CD4-positive, alpha-beta memory T cell (primary cell): ENCODE results near the gene CEP192. TPM values are rescaled to one million over a fixed set of nuclear protein-coding genes. Genes with fewer than 3 reads are reported as not detected.
A peak's percentile ranks its signal among the peaks of the same experiment; 100 is the strongest.

Experiments used
- CTCF ChIA-PET: fragments of 350-600 bp; sonication (Branson Sonifier 250); formaldehyde crosslinking; loops from one replicate; lab custom pipeline; 2021; ENCODE audit warnings: inconsistent platforms; ENCODE audit not compliant: partially characterized antibody; lab: Charles Lee
- POLR2A ChIA-PET: fragments of 350-600 bp; sonication (Branson Sonifier 250); formaldehyde crosslinking; loops from one replicate; lab custom pipeline; 2021; ENCODE audit not compliant: partially characterized antibody; lab: Charles Lee
- DNase-seq, 5 donors: peaks; one replicate each; pipeline versions ENCODE4 v3.0.0 to v3.0.0-alpha.2; 2020 to 2022; ENCODE audit warnings: mixed read lengths in 1 of 5
- H3K27ac ChIP-seq: one replicate; pipeline ENCODE4 v1.7.0; 2013; ENCODE audit warnings: low read depth, low read length
- H3K27me3 ChIP-seq: 2 replicates; pipeline ENCODE4 v1.7.0; 2013; ENCODE audit warnings: mild to moderate bottlenecking, low read length, moderate library complexity; ENCODE audit not compliant: insufficient read depth
- H3K36me3 ChIP-seq: 2 replicates; pipeline ENCODE4 v1.7.0; 2013; ENCODE audit warnings: mild to moderate bottlenecking, low read length, moderate library complexity; ENCODE audit not compliant: insufficient read depth
- H3K4me1 ChIP-seq: 2 replicates; pipeline ENCODE4 v1.7.0; 2013; ENCODE audit warnings: mild to moderate bottlenecking, low read length, moderate library complexity; ENCODE audit not compliant: insufficient read depth
- H3K4me3 ChIP-seq, 2 donors: one replicate each; pipeline ENCODE4 v1.7.0; 2013; ENCODE audit warnings: low read length in 2 of 2, mild to moderate bottlenecking in 1 of 2
- H3K9me3 ChIP-seq, 2 donors: one replicate each; pipeline ENCODE4 v1.7.0; 2013; ENCODE audit warnings: low read length in 2 of 2, control low read depth in 1 of 2; ENCODE audit not compliant: control insufficient read depth in 1 of 2
- H3K27ac Mint-ChIP-seq, 7 donors: one replicate each; pipeline ENCODE4 v1.8.0; 2020 to 2021; ENCODE audit warnings: mixed read lengths in 7 of 7, mild to moderate bottlenecking in 6 of 7, inconsistent platforms in 3 of 7, moderate library complexity in 3 of 7
- H3K27me3 Mint-ChIP-seq, 2 donors: one replicate each; pipeline ENCODE4 v1.8.0; 2020 to 2021; ENCODE audit warnings: mixed read lengths in 2 of 2
- H3K36me3 Mint-ChIP-seq, 2 donors: one replicate each; pipeline ENCODE4 v1.8.0; 2020 to 2021; ENCODE audit warnings: mixed read lengths in 2 of 2, inconsistent platforms in 1 of 2, mild to moderate bottlenecking in 1 of 2
- H3K4me1 Mint-ChIP-seq, 4 donors: one replicate each; pipeline ENCODE4 v1.8.0; 2020 to 2021; ENCODE audit warnings: mixed read lengths in 4 of 4, mild to moderate bottlenecking in 1 of 4
- H3K4me3 Mint-ChIP-seq, 8 donors: one replicate each; pipeline ENCODE4 v1.8.0; 2020 to 2021; ENCODE audit warnings: mixed read lengths in 8 of 8, mild to moderate bottlenecking in 7 of 8, moderate library complexity in 6 of 8, inconsistent platforms in 3 of 8
- H3K9me3 Mint-ChIP-seq, 8 donors: one replicate each; pipeline ENCODE4 v1.8.0; 2020 to 2021; ENCODE audit warnings: mixed read lengths in 8 of 8, mild to moderate bottlenecking in 5 of 8, inconsistent platforms in 3 of 8, moderate library complexity in 1 of 8
- intact Hi-C: fragments of 100-400 bp; cut with micrococcal nuclease; formaldehyde crosslinking; loops from one replicate; pipeline ENCODE4 v1.15.1; 2023
- polyA plus RNA-seq, 2 donors: library from polyadenylated mRNA; unstranded; fragments of 300-500 nt; fragmentation: Illumina TruSeq; gene quantifications; one replicate each; pipeline ENCODE4 v1.2.3, GENCODE V29; 2021
- total RNA-seq, 2 experiments: library from RNA; stranded (reverse); gene quantifications; one replicate each; pipeline ENCODE4 v1.2.3, GENCODE V29; 2021

The CEP192 gene
- total and polyA plus RNA-seq, 4 experiments from 2014 or later: 3.3 to 45.5 (median 26.1) TPM

DNA sequence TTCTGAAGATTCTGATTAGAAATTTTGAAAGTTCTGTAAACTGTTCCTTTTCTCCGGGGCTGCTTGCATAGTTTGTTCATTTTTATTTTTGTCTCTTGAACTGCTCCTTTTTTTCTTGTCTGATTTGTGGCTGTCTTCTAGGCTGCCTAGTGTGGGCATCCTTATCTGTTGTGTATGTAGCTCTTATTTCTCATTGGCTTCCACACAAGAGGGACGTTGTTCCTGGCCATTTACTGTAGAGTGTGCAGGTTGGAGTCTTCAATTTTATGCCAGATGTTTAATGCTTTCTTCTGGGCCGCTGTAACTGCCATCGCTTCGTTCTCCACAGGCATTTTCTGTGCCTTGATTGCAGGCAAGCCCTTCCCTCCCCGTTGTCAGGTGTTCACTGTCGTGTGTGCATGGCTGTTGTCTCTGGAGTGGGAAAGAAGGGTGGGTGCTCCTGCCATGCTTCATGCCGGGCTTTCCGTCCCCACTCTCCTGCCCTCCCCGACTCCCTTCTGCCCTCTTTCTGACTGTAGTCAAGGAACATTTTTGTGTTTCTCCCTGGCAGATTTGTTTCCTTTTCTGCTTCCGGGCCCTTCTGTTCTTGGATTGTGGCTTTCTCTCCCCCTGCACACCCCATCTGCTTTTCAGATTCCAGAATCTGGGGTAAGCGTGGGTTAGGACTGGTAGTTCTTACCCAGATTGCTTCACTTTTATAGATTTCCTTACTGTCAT lies 15.5 kb downstream of the CEP192 start:
- no peak for DNase-seq
- Mint-ChIP-seq H3K36me3 (peaks cover 15 to 39% of the 10 kb centered on the region in 2 donors), H3K9me3 (no peaks in the 10 kb centered on the region), H3K4me1 (peaks cover 6 to 13% (median 8%) of the 10 kb centered on the region in 4 donors), H3K27ac (peak overlapping the region in 5 of 7 donors; percentile 38 to 69 (median 52)), H3K27me3 (no peaks in the 10 kb centered on the region), H3K4me3 (no peak overlapping the region)
- Histone ChIP-seq H3K4me3 (no peak overlapping the region), H3K9me3 (no peaks in the 10 kb centered on the region), H3K36me3 (peaks cover 22% of the 10 kb centered on the region), H3K27me3 (no peaks in the 10 kb centered on the region), H3K4me1 (no peaks in the 10 kb centered on the region), H3K27ac (no peak overlapping the region)
- ChIA-PET CTCF (interaction anchor here (2.1 kb wide), 1 partner anchor 153 kb away, joined by 9 read pairs; no protein-coding TSS in a partner anchor), POLR2A (no interaction called here)
- intact Hi-C loops: no loop called here

- H3K4me1 ChIP-seq: no peaks in the 10 kb centered on the region
- peaks cover 7 to 13% (median 9%) of the 10 kb centered on the region in 4 donors for H3K4me1 Mint-ChIP-seq
- intact Hi-C loops: no loop called here
- peaks cover 24% of the 10 kb centered on the region for H3K36me3 ChIP-seq
- ChIA-PET CTCF (no interaction called here), POLR2A (no interaction called here)
- H3K27ac ChIP-seq: no peak overlapping the region
- H3K36me3 Mint-ChIP-seq: peaks cover 17 to 43% of the 10 kb centered on the region in 2 donors
- no peak overlapping the region for H3K4me3 Mint-ChIP-seq
- H3K9me3 Mint-ChIP-seq: no peaks in the 10 kb centered on the region
- H3K27ac Mint-ChIP-seq: peak overlapping the region in 1 of 7 donors; percentile 33
- no peaks in the 10 kb centered on the region for H3K27me3 Mint-ChIP-seq
- no peak overlapping the region for H3K4me3 ChIP-seq
- no peaks in the 10 kb centered on the region for H3K27me3 ChIP-seq
- no peaks in the 10 kb centered on the region for H3K9me3 ChIP-seq
- no peak for DNase-seq
Measured at GRCh38 chr18:13007248-13007560, 16.0 kb downstream of the CEP192 start.

DNA sequence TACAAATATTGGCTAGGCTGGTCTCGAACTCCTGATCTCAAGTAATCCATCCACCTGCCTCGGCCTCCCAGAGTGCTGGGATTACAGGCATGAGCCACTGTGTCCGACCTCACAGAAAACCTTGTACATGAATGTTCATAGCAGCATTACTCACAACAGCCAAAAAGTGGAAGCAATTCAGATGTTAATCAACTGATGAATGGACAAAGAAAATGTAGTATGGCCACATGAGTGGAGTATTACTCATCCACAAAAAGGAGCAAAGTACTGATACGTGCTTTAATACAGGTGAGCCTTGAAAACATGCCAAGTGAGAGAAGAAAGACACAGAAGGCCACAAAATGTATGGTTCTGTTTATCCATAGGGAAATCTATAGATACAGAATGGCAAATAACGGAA lies 20.6 kb downstream of the CEP192 start:
- peaks cover 33% of the 10 kb centered on the region for H3K36me3 ChIP-seq
- ChIA-PET CTCF (no interaction called here), POLR2A (no interaction called here)

DNA sequence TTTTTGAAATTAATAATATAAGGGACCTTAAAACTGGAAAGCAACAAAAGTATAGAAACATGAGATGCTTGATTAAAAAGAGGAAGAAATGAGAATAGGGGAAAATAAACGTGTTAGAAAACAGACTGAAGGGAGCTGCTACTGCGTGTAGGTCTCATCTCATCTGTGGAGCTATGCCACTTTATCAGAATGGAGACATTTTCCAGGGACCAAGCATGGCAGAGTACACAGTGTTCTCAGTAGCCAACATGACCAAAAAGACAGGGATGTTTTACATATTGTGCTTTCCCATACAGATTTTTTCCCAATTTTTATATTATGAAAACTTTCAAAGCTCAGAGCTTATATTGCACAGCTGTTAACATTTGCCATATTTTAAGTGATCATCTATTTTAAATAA lies 23.1 kb downstream of the CEP192 start:
- ChIA-PET CTCF (interaction anchor here (2.0 kb wide), 1 partner anchor 145 kb away, joined by 5 read pairs; no protein-coding TSS in a partner anchor), POLR2A (no interaction called here)
- Histone ChIP-seq H3K27ac (no peak overlapping the region), H3K9me3 (no peaks in the 10 kb centered on the region), H3K36me3 (peaks cover 21% of the 10 kb centered on the region), H3K4me1 (no peaks in the 10 kb centered on the region), H3K4me3 (no peak overlapping the region), H3K27me3 (no peaks in the 10 kb centered on the region)
- H3K9me3 Mint-ChIP-seq: no peaks in the 10 kb centered on the region
- no peaks in the 10 kb centered on the region for H3K27me3 Mint-ChIP-seq
- no peak overlapping the region for H3K4me3 Mint-ChIP-seq
- H3K4me1 Mint-ChIP-seq: peaks cover 0 to 7% (median 5%) of the 10 kb centered on the region in 4 donors
- DNase-seq: no peak
- no peak overlapping the region for H3K27ac Mint-ChIP-seq
- peaks cover 55 to 72% of the 10 kb centered on the region in 2 donors for H3K36me3 Mint-ChIP-seq
- intact Hi-C loops: no loop called here

More for the DNA sequence above, 20.6 kb downstream of the CEP192 start:
- DNase-seq: no peak
- Histone ChIP-seq H3K9me3 (no peaks in the 10 kb centered on the region), H3K27me3 (no peaks in the 10 kb centered on the region), H3K4me3 (no peak overlapping the region), H3K27ac (no peak overlapping the region), H3K4me1 (no peaks in the 10 kb centered on the region)
- Mint-ChIP-seq H3K4me3 (no peak overlapping the region), H3K27me3 (no peaks in the 10 kb centered on the region), H3K4me1 (peaks cover 5 to 9% (median 7%) of the 10 kb centered on the region in 4 donors), H3K27ac (no peak overlapping the region), H3K9me3 (no peaks in the 10 kb centered on the region), H3K36me3 (peaks cover 47 to 73% of the 10 kb centered on the region in 2 donors)
- intact Hi-C loops: no loop called here

- Mint-ChIP-seq H3K9me3 (no peaks in the 10 kb centered on the region), H3K27ac (peak overlapping the region in 1 of 7 donors; percentile 37)
- CTCF ChIA-PET: interaction anchor here (0.6 to 2.0 kb wide), 2 partner anchors 145 to 301 kb away, joined by 3 to 5 read pairs; no protein-coding TSS in a partner anchor
Measured at GRCh38 chr18:13014818-13015217, 23.7 kb downstream of the CEP192 start.

GRCh38 chr18:13017247-13017875 lies 26.2 kb downstream of the CEP192 start:
- POLR2A ChIA-PET: no interaction called here
- Histone ChIP-seq H3K4me1 (no peaks in the 10 kb centered on the region), H3K4me3 (no peak overlapping the region), H3K9me3 (no peaks in the 10 kb centered on the region), H3K27ac (no peak overlapping the region), H3K36me3 (peaks cover 21% of the 10 kb centered on the region), H3K27me3 (no peaks in the 10 kb centered on the region)
- Mint-ChIP-seq H3K4me1 (peaks cover 16 to 21% (median 18%) of the 10 kb centered on the region in 4 donors), H3K36me3 (peaks cover 69 to 76% of the 10 kb centered on the region in 2 donors), H3K9me3 (no peaks in the 10 kb centered on the region), H3K27ac (peak overlapping the region in 5 of 7 donors; percentile 2 to 71 (median 57)), H3K4me3 (no peak overlapping the region), H3K27me3 (no peaks in the 10 kb centered on the region)
- no peak for DNase-seq
- CTCF ChIA-PET: no interaction called here
- intact Hi-C loops: no loop called here

More at GRCh38 chr18:13014818-13015217, 23.7 kb downstream of the CEP192 start:
- H3K4me1 Mint-ChIP-seq: peaks cover under 1 to 8% (median 6%) of the 10 kb centered on the region in 4 donors
- DNase-seq: no peak
- Histone ChIP-seq H3K27me3 (no peaks in the 10 kb centered on the region), H3K36me3 (peaks cover 22% of the 10 kb centered on the region), H3K4me3 (no peak overlapping the region), H3K27ac (no peak overlapping the region), H3K4me1 (no peaks in the 10 kb centered on the region), H3K9me3 (no peaks in the 10 kb centered on the region)
- H3K4me3 Mint-ChIP-seq: no peak overlapping the region
- peaks cover 58 to 69% of the 10 kb centered on the region in 2 donors for H3K36me3 Mint-ChIP-seq
- H3K27me3 Mint-ChIP-seq: no peaks in the 10 kb centered on the region
- intact Hi-C loops: no loop called here
- POLR2A ChIA-PET: no interaction called here

GRCh38 chr18:13018374-13018773 lies 27.2 kb downstream of the CEP192 start:
- no peak for DNase-seq
- no peaks in the 10 kb centered on the region for H3K9me3 ChIP-seq
- Mint-ChIP-seq H3K36me3 (peaks cover 69 to 74% of the 10 kb centered on the region in 2 donors), H3K4me3 (no peak overlapping the region), H3K27me3 (no peaks in the 10 kb centered on the region), H3K9me3 (no peaks in the 10 kb centered on the region), H3K27ac (peak overlapping the region in 3 of 7 donors; percentile 4 to 71 (median 18)), H3K4me1 (peaks cover 16 to 25% (median 19%) of the 10 kb centered on the region in 4 donors)
- peaks cover 15% of the 10 kb centered on the region for H3K36me3 ChIP-seq
- no peaks in the 10 kb centered on the region for H3K4me1 ChIP-seq
- H3K27me3 ChIP-seq: no peaks in the 10 kb centered on the region
- intact Hi-C loops: no loop called here
- H3K27ac ChIP-seq: no peak overlapping the region
- ChIA-PET CTCF (no interaction called here), POLR2A (no interaction called here)
- no peak overlapping the region for H3K4me3 ChIP-seq
